Chondrocyte (in vitro differentiated cells): ENCODE data around the gene ERGIC1. TPM values are rescaled to one million over a fixed set of nuclear protein-coding genes. Genes with fewer than 3 reads are reported as not detected.

Experiments used
- DNase-seq: peaks from one replicate; pipeline ENCODE4 v3.0.0; 2021; ENCODE audit warnings: mixed read lengths, low spot score
- H3K27ac Mint-ChIP-seq: one replicate; pipeline ENCODE4 v1.8.0; 2021; ENCODE audit warnings: mild to moderate bottlenecking, moderate library complexity, mixed read lengths; ENCODE audit not compliant: unreplicated experiment
- H3K27me3 Mint-ChIP-seq: 2 replicates; pipeline ENCODE4 v1.8.0; 2021; ENCODE audit warnings: low read depth, mixed read lengths
- H3K36me3 Mint-ChIP-seq: 2 replicates; pipeline ENCODE4 v1.8.0; 2021; ENCODE audit warnings: low read depth, mixed read lengths
- H3K4me1 Mint-ChIP-seq: 2 replicates; pipeline ENCODE4 v1.8.0; 2021; ENCODE audit warnings: low read depth, mild to moderate bottlenecking, mixed read lengths
- H3K4me3 Mint-ChIP-seq: one replicate; pipeline ENCODE4 v1.8.0; 2021; ENCODE audit warnings: mild to moderate bottlenecking, moderate library complexity, mixed read lengths; ENCODE audit not compliant: unreplicated experiment
- H3K9me3 Mint-ChIP-seq: 2 replicates; pipeline ENCODE4 v1.8.0; 2021; ENCODE audit warnings: low read depth, mixed read lengths
- CTCF ChIP-seq: fragments of 200-600 bp; sonication (generic); IDR thresholded peaks from 2 replicates; pipeline ENCODE4 v1.5.0; 2021; ENCODE audit warnings: antibody characterized with exemption, mild to moderate bottlenecking, moderate library complexity
- total RNA-seq: library from RNA; stranded (reverse); gene quantifications from 3 replicates; pipeline ENCODE4 v1.2.1, GENCODE V29; 2021

ERGIC1 gene
- total RNA-seq, 1 donor from 2014 or later = 141 TPM

- H3K9me3 Mint-ChIP-seq = no peaks in the 10 kb centered on the region
These were observed 36.3 kb downstream of the ERGIC1 start for GRCh38 chr5:172870291-172870714.

GRCh38 chr5:172870715-172871461, 36.8 kb downstream of the ERGIC1 start:
- peaks cover 9% of the 10 kb centered on the region for H3K4me1 Mint-ChIP-seq
- no peaks in the 10 kb centered on the region for H3K27me3 Mint-ChIP-seq
- H3K36me3 Mint-ChIP-seq = no peaks in the 10 kb centered on the region
- H3K9me3 Mint-ChIP-seq = no peaks in the 10 kb centered on the region
- TF ChIP-seq CTCF = no peak
- H3K4me3 Mint-ChIP-seq = no peak overlapping the region
- no peak overlapping the region for H3K27ac Mint-ChIP-seq
- DNase-seq = no peak

More at GRCh38 chr5:172870291-172870714, 36.3 kb downstream of the ERGIC1 start:
- Mint-ChIP-seq H3K4me1 (peaks cover 10% of the 10 kb centered on the region), H3K4me3 (no peak overlapping the region), H3K27ac (no peak overlapping the region), H3K36me3 (no peaks in the 10 kb centered on the region), H3K27me3 (no peaks in the 10 kb centered on the region)
- DNase-seq = no peak
- no peak for TF ChIP-seq CTCF

GRCh38 chr5:172871536-172871935, 37.5 kb downstream of the ERGIC1 start:
- H3K4me3 Mint-ChIP-seq = no peak overlapping the region
- H3K27me3 Mint-ChIP-seq = no peaks in the 10 kb centered on the region
- peaks cover 10% of the 10 kb centered on the region for H3K4me1 Mint-ChIP-seq
- H3K9me3 Mint-ChIP-seq = no peaks in the 10 kb centered on the region
- DNase-seq = no peak
- H3K36me3 Mint-ChIP-seq = no peaks in the 10 kb centered on the region
- H3K27ac Mint-ChIP-seq = no peak overlapping the region
- TF ChIP-seq CTCF = no peak

GRCh38 chr5:172871982-172872381, 37.9 kb downstream of the ERGIC1 start:
- DNase-seq = no peak
- Mint-ChIP-seq H3K9me3 (no peaks in the 10 kb centered on the region), H3K27me3 (no peaks in the 10 kb centered on the region), H3K27ac (no peak overlapping the region), H3K4me1 (peaks cover 10% of the 10 kb centered on the region), H3K4me3 (no peak overlapping the region), H3K36me3 (no peaks in the 10 kb centered on the region)
- no peak for TF ChIP-seq CTCF

GRCh38 chr5:172872997-172873491, 39.0 kb downstream of the ERGIC1 start:
- Mint-ChIP-seq H3K4me1 (peaks cover 18% of the 10 kb centered on the region), H3K36me3 (no peaks in the 10 kb centered on the region), H3K27ac (no peak overlapping the region), H3K4me3 (no peak overlapping the region), H3K9me3 (no peaks in the 10 kb centered on the region), H3K27me3 (no peaks in the 10 kb centered on the region)
- DNase-seq = no peak
- TF ChIP-seq CTCF = peak; percentile 27
